ENCODE results near the gene IGF2BP1.
A peak's percentile ranks its signal among the peaks of the same experiment; 100 is the strongest.

GRCh38 chr17:49053171-49053829, 56.1 kb downstream of the IGF2BP1 start:
- peak; percentile 34 to 58; a peak in 2 of 3 replicates for TF ChIP-seq POLR2A (IDR thresholded peaks at IDR 0.05; ENCODE audit: control extremely low read depth in 1 of 2, low read depth in 2 of 2, low read length in 2 of 2)
- no peak for TF ChIP-seq CEBPB (IDR thresholded peaks at IDR 0.05; ENCODE audit: low read depth, low read length)
- TF ChIP-seq ZNF274 (IDR thresholded peaks at IDR 0.05; ENCODE audit: borderline replicate concordance, extremely low read depth, low read length), result no peak
- TF ChIP-seq CBX5 (IDR thresholded peaks at IDR 0.05; ENCODE audit: low read depth, low read length), result no peak
